AG04450 (cell line): ENCODE results near the gene PARD3B. TPM values are rescaled to one million over a fixed set of nuclear protein-coding genes. Genes with fewer than 3 reads are reported as not detected.

Experiments
- CTCF ChIA-PET: fragments of 300-600, 350-600 bp; formaldehyde crosslinking; extraction: SDS; loops from one replicate; lab custom pipeline; 2022; ENCODE audit warnings: antibody characterized with exemption, inconsistent platforms; lab: Charles Lee
- POLR2A ChIA-PET: fragments of 350-600 bp; formaldehyde crosslinking; extraction: SDS; loops from one replicate; lab custom pipeline; 2021; ENCODE audit warnings: antibody characterized with exemption, inconsistent platforms; lab: Yijun Ruan, JAX
- DNase-seq: peaks from one replicate; pipeline ENCODE4 v3.0.0-alpha.2; 2011; ENCODE audit warnings: low read depth, low spot score
- H3K27ac ChIP-seq: one replicate; pipeline ENCODE4 v1.5.1; 2012; ENCODE audit warnings: low read depth, low read length, control low read depth
- H3K27me3 ChIP-seq: one replicate; pipeline ENCODE4 v1.6.0; 2012; ENCODE audit warnings: low read length; ENCODE audit not compliant: control insufficient read depth, insufficient read depth
- H3K4me3 ChIP-seq: 2 replicates; pipeline ENCODE4 v1.5.1; 2011; ENCODE audit warnings: mild to moderate bottlenecking, low read depth, low read length, control low read depth
- H3K9me3 ChIP-seq: 2 replicates; pipeline ENCODE4 v1.5.1; 2012; ENCODE audit warnings: low read length; ENCODE audit not compliant: control insufficient read depth, insufficient read depth
- polyA plus RNA-seq: library from polyadenylated mRNA; depleted of rRNA; stranded (reverse); fragments of >200 nt; gene quantifications from 2 replicates; pipeline ENCODE4 v1.2.3, GENCODE V29; 2011
- TF ChIP-seq, protein P1 (sequence below): IDR thresholded peaks from 2 replicates; pipeline ENCODE4 v1.5.1; 2011; ENCODE audit warnings: low read depth, low read length, control low read depth, inconsistent platforms

The PARD3B gene
- polyA plus RNA-seq, 1 experiment: 8.5 TPM

DNA sequence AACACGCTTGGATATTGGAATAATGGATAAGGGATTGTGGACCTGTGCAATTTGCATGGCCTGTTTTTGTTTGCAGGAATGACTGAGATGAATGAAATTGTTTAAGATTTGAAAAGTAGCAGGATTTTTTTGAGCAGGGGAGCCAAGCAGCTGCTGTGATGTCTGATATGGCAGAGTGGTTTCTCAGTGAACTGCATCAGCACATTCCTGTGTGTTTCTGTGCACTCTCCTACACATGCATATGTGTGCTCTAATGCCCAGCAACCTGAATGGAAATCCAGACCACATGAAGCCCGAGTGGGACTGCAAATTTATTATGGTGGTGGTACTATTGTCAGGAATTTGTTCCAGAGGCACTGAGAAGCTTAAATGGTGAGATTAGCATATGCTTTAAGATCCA is 161.7 kb downstream of the PARD3B start:
- Histone ChIP-seq H3K27ac (no peak overlapping the region), H3K9me3 (no peaks in the 10 kb centered on the region), H3K27me3 (no peaks in the 10 kb centered on the region), H3K4me3 (no peak overlapping the region)
- ChIA-PET POLR2A (no interaction called here), CTCF (no interaction called here)
- DNase-seq: no peak
- TF ChIP-seq, protein P1, sequence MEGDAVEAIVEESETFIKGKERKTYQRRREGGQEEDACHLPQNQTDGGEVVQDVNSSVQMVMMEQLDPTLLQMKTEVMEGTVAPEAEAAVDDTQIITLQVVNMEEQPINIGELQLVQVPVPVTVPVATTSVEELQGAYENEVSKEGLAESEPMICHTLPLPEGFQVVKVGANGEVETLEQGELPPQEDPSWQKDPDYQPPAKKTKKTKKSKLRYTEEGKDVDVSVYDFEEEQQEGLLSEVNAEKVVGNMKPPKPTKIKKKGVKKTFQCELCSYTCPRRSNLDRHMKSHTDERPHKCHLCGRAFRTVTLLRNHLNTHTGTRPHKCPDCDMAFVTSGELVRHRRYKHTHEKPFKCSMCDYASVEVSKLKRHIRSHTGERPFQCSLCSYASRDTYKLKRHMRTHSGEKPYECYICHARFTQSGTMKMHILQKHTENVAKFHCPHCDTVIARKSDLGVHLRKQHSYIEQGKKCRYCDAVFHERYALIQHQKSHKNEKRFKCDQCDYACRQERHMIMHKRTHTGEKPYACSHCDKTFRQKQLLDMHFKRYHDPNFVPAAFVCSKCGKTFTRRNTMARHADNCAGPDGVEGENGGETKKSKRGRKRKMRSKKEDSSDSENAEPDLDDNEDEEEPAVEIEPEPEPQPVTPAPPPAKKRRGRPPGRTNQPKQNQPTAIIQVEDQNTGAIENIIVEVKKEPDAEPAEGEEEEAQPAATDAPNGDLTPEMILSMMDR: no peak

DNA sequence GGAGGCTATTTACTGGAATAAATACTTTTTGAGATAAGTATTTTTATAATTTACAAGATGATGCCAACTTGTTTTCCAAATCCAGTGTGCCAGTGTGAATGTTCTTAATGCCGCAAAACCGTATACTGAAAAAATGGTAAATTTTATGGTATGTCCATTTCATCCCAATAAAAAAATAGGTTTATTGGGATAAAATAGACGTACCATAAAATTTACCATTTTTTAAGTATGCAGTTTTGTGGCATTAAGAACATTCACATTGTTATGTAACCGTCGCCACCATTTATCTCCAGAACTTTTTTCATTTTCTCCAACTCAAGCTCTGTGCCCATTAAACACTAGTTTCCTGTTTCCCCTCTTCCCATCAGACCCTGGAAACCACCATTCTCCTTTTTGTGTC is 167.9 kb downstream of the PARD3B start:
- ChIA-PET POLR2A (no interaction called here), CTCF (no interaction called here)
- H3K27ac ChIP-seq: no peak overlapping the region
- no peak for DNase-seq
- no peaks in the 10 kb centered on the region for H3K27me3 ChIP-seq
- H3K9me3 ChIP-seq: no peaks in the 10 kb centered on the region
- TF ChIP-seq, protein P1: no peak
- H3K4me3 ChIP-seq: no peak overlapping the region

DNA sequence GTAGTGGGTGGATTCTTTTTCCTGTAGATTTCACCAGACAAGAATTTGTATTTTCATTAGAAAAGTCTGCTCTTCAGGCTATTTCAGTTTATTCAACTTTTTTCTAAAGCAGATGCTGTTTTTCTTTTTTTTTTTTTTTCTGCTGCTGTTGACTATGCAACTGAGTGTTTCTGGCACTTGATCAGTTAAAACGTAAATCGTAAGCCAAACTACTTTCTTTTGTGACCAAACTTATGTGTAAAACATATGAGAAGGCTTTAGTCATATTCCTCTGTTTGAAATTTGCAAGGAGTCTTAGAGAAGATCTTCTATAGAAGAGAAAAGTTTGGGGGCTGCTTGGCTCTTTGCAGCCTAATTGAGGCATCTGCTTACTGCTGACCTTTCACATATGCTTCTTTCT is 170.1 kb downstream of the PARD3B start:
- ChIA-PET POLR2A (no interaction called here), CTCF (interaction anchor here (1.4 kb wide), 1 partner anchor 23 kb away, joined by 4 read pairs; no protein-coding TSS in a partner anchor)
- Histone ChIP-seq H3K9me3 (no peaks in the 10 kb centered on the region), H3K27ac (no peak overlapping the region), H3K27me3 (no peaks in the 10 kb centered on the region), H3K4me3 (no peak overlapping the region)
- no peak for DNase-seq
- TF ChIP-seq, protein P1: no peak

DNA sequence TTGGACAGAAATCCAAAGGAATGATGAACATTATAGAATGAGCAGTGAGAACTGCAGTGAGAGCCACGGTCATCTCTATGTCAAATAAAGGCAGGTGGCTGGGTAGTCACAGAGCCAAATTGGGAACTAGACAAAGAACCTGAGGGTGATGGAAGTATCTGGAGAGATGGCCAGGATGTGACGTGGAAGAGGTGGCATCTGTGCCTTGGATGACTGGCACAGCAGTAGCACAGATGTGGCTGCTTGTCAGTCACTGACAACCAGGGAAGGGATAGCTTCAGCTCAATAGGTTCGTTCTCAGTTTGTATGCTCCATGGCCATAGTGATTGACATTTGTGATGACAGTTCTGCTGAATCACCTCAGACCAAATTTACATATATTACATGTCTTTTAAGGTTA is 172.3 kb downstream of the PARD3B start:
- H3K9me3 ChIP-seq: no peaks in the 10 kb centered on the region
- no peak overlapping the region for H3K27ac ChIP-seq
- TF ChIP-seq, protein P1: no peak
- H3K4me3 ChIP-seq: no peak overlapping the region
- DNase-seq: no peak
- ChIA-PET CTCF (no interaction called here), POLR2A (no interaction called here)
- H3K27me3 ChIP-seq: no peaks in the 10 kb centered on the region

DNA sequence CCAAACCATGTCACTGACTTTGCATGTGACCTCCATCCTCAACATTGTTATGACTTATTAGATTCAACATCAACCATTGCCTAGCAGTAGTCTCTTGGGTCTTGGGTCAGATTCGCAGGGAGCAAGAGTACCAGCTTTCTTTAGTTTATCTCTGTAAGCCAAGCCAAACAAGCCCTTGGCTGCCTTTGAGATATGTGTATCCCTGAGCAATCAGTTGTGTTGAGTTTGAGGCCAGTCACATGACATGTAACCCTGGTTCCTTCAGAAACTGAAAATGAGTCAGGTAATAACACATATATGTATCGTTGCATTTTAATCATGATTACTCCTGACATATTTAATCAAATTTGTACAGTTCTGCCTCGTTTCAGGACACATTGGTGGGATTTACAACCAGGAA is 173.3 kb downstream of the PARD3B start:
- ChIA-PET POLR2A (no interaction called here), CTCF (no interaction called here)

More for the DNA sequence above, 173.3 kb downstream of the PARD3B start:
- no peak overlapping the region for H3K27ac ChIP-seq
- TF ChIP-seq, protein P1: no peak
- no peaks in the 10 kb centered on the region for H3K27me3 ChIP-seq
- H3K9me3 ChIP-seq: no peaks in the 10 kb centered on the region
- no peak overlapping the region for H3K4me3 ChIP-seq
- DNase-seq: no peak
